ENCODE data around the gene KRTAP5-3. TPM values are rescaled to one million over a fixed set of nuclear protein-coding genes. Genes with fewer than 3 reads are reported as not detected.

Gene KRTAP5-3
- total and polyA plus RNA-seq, 9 of the 15 experiments (the other 6 are each of a cell fraction or from before 2014, with no cell fraction given) = not detected

DNA sequence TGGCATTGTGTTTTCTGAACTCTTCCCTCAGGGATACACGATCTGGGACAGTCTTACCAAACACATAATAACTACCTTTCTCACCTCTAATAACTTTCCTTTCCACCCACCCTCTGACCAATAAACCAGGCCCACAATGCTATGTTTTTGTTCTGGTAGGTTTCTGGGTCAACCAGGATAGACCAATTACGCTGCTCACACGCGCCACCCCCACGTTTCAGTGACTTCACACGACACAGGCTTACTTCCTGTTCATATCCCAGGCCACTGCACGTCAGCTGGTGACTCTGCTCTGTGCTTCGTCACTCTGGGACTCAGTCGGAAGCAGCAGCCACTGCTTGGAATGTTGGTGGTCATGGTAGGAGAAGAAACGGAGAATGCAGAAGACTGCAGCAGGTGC is 11.2 kb upstream of the KRTAP5-3 start (continued):
- TF ChIP-seq, protein P1, sequence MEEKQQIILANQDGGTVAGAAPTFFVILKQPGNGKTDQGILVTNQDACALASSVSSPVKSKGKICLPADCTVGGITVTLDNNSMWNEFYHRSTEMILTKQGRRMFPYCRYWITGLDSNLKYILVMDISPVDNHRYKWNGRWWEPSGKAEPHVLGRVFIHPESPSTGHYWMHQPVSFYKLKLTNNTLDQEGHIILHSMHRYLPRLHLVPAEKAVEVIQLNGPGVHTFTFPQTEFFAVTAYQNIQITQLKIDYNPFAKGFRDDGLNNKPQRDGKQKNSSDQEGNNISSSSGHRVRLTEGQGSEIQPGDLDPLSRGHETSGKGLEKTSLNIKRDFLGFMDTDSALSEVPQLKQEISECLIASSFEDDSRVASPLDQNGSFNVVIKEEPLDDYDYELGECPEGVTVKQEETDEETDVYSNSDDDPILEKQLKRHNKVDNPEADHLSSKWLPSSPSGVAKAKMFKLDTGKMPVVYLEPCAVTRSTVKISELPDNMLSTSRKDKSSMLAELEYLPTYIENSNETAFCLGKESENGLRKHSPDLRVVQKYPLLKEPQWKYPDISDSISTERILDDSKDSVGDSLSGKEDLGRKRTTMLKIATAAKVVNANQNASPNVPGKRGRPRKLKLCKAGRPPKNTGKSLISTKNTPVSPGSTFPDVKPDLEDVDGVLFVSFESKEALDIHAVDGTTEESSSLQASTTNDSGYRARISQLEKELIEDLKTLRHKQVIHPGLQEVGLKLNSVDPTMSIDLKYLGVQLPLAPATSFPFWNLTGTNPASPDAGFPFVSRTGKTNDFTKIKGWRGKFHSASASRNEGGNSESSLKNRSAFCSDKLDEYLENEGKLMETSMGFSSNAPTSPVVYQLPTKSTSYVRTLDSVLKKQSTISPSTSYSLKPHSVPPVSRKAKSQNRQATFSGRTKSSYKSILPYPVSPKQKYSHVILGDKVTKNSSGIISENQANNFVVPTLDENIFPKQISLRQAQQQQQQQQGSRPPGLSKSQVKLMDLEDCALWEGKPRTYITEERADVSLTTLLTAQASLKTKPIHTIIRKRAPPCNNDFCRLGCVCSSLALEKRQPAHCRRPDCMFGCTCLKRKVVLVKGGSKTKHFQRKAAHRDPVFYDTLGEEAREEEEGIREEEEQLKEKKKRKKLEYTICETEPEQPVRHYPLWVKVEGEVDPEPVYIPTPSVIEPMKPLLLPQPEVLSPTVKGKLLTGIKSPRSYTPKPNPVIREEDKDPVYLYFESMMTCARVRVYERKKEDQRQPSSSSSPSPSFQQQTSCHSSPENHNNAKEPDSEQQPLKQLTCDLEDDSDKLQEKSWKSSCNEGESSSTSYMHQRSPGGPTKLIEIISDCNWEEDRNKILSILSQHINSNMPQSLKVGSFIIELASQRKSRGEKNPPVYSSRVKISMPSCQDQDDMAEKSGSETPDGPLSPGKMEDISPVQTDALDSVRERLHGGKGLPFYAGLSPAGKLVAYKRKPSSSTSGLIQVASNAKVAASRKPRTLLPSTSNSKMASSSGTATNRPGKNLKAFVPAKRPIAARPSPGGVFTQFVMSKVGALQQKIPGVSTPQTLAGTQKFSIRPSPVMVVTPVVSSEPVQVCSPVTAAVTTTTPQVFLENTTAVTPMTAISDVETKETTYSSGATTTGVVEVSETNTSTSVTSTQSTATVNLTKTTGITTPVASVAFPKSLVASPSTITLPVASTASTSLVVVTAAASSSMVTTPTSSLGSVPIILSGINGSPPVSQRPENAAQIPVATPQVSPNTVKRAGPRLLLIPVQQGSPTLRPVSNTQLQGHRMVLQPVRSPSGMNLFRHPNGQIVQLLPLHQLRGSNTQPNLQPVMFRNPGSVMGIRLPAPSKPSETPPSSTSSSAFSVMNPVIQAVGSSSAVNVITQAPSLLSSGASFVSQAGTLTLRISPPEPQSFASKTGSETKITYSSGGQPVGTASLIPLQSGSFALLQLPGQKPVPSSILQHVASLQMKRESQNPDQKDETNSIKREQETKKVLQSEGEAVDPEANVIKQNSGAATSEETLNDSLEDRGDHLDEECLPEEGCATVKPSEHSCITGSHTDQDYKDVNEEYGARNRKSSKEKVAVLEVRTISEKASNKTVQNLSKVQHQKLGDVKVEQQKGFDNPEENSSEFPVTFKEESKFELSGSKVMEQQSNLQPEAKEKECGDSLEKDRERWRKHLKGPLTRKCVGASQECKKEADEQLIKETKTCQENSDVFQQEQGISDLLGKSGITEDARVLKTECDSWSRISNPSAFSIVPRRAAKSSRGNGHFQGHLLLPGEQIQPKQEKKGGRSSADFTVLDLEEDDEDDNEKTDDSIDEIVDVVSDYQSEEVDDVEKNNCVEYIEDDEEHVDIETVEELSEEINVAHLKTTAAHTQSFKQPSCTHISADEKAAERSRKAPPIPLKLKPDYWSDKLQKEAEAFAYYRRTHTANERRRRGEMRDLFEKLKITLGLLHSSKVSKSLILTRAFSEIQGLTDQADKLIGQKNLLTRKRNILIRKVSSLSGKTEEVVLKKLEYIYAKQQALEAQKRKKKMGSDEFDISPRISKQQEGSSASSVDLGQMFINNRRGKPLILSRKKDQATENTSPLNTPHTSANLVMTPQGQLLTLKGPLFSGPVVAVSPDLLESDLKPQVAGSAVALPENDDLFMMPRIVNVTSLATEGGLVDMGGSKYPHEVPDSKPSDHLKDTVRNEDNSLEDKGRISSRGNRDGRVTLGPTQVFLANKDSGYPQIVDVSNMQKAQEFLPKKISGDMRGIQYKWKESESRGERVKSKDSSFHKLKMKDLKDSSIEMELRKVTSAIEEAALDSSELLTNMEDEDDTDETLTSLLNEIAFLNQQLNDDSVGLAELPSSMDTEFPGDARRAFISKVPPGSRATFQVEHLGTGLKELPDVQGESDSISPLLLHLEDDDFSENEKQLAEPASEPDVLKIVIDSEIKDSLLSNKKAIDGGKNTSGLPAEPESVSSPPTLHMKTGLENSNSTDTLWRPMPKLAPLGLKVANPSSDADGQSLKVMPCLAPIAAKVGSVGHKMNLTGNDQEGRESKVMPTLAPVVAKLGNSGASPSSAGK (IDR thresholded peaks at IDR 0.05) = peak; percentile 41
- no peak for TF ChIP-seq SREBF1 (IDR thresholded peaks at IDR 0.05; ENCODE audit: borderline replicate concordance, low read depth, low read length)
- no peak for TF ChIP-seq NR2C2 (CRISPR knock-in tag; IDR thresholded peaks at IDR 0.05)
- TF ChIP-seq NR2C2 (tag; IDR thresholded peaks at IDR 0.05) = peak; percentile 31; the same call in 1 of the 2 replicates
- TF ChIP-seq PHTF2 (CRISPR knock-in tag; IDR thresholded peaks at IDR 0.05) = no peak
- peak; percentile 63; the same call in 1 of the 2 replicates for TF ChIP-seq MTA3 (IDR thresholded peaks at IDR 0.05; ENCODE audit: borderline replicate concordance)
- peak; percentile 82 for TF ChIP-seq GABPA (tag; conservative IDR thresholded peaks at IDR 0.05; ENCODE audit: low read depth)
- TF ChIP-seq CAMTA2 (CRISPR knock-in tag; conservative IDR thresholded peaks at IDR 0.05) = no peak
- TF ChIP-seq ETV6 (IDR thresholded peaks at IDR 0.05; ENCODE audit: borderline replicate concordance in 1 of 2, low read depth in 2 of 2, low read length in 1 of 2) = no peak
- TF ChIP-seq ETV6 (CRISPR knock-in tag; IDR thresholded peaks at IDR 0.05; ENCODE audit: borderline replicate concordance) = no peak
- no peak for TF ChIP-seq THRAP3 (IDR thresholded peaks at IDR 0.05; ENCODE audit: borderline replicate concordance)
- peak; percentile 72 for TF ChIP-seq L3MBTL2 (IDR thresholded peaks at IDR 0.05)
- TF ChIP-seq, protein P2, sequence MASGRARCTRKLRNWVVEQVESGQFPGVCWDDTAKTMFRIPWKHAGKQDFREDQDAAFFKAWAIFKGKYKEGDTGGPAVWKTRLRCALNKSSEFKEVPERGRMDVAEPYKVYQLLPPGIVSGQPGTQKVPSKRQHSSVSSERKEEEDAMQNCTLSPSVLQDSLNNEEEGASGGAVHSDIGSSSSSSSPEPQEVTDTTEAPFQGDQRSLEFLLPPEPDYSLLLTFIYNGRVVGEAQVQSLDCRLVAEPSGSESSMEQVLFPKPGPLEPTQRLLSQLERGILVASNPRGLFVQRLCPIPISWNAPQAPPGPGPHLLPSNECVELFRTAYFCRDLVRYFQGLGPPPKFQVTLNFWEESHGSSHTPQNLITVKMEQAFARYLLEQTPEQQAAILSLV (tag; IDR thresholded peaks at IDR 0.05) = no peak
- no peak for TF ChIP-seq IRF2 (CRISPR knock-in tag; IDR thresholded peaks at IDR 0.05)
- TF ChIP-seq TBP (optimal IDR thresholded peaks at IDR 0.05; ENCODE audit: low read depth, low read length) = no peak
- TF ChIP-seq RNF2 (IDR thresholded peaks at IDR 0.05) = no peak
- TF ChIP-seq, protein P3, sequence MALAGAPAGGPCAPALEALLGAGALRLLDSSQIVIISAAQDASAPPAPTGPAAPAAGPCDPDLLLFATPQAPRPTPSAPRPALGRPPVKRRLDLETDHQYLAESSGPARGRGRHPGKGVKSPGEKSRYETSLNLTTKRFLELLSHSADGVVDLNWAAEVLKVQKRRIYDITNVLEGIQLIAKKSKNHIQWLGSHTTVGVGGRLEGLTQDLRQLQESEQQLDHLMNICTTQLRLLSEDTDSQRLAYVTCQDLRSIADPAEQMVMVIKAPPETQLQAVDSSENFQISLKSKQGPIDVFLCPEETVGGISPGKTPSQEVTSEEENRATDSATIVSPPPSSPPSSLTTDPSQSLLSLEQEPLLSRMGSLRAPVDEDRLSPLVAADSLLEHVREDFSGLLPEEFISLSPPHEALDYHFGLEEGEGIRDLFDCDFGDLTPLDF (CRISPR knock-in tag; IDR thresholded peaks at IDR 0.05) = no peak

Data from K562 (cell line).